ENCODE data around the gene STON2.

Gene STON2

GRCh38 chr14:81301371-81301770 lies 98.8 kb downstream of the STON2 start:
- no peak for TF ChIP-seq CTCF (IDR thresholded peaks at IDR 0.05; ENCODE audit: control insufficient read depth, insufficient read depth, low read depth, low read length, missing control alignments)
- H3K4me3 ChIP-seq (ENCODE audit: control insufficient read depth, low read depth, low read length) = no peak overlapping the region
- DNase-seq (ENCODE audit: low read depth) = no peak

GRCh38 chr14:81298911-81299310 lies 101.2 kb downstream of the STON2 start:
- no peak overlapping the region for H3K4me3 ChIP-seq (ENCODE audit: control insufficient read depth, low read depth, low read length)
- no peak for DNase-seq (ENCODE audit: low read depth)
- TF ChIP-seq CTCF (IDR thresholded peaks at IDR 0.05; ENCODE audit: control insufficient read depth, insufficient read depth, low read depth, low read length, missing control alignments) = no peak

- no peak overlapping the region for H3K4me3 ChIP-seq (ENCODE audit: control insufficient read depth, low read depth, low read length)
- TF ChIP-seq CTCF (IDR thresholded peaks at IDR 0.05; ENCODE audit: control insufficient read depth, insufficient read depth, low read depth, low read length, missing control alignments) = no peak
- no peak for DNase-seq (ENCODE audit: low read depth)
These were observed 102.0 kb downstream of the STON2 start for GRCh38 chr14:81298122-81298521.

- TF ChIP-seq CTCF (IDR thresholded peaks at IDR 0.05; ENCODE audit: control insufficient read depth, insufficient read depth, low read depth, low read length, missing control alignments) = no peak
- no peak for DNase-seq (ENCODE audit: low read depth)
- no peak overlapping the region for H3K4me3 ChIP-seq (ENCODE audit: control insufficient read depth, low read depth, low read length)
These were observed 103.9 kb downstream of the STON2 start for GRCh38 chr14:81295958-81296923.

GRCh38 chr14:81289516-81289915 lies 110.6 kb downstream of the STON2 start:
- no peak for DNase-seq (ENCODE audit: low read depth)
- no peak for TF ChIP-seq CTCF (IDR thresholded peaks at IDR 0.05; ENCODE audit: control insufficient read depth, insufficient read depth, low read depth, low read length, missing control alignments)
- H3K4me3 ChIP-seq (ENCODE audit: control insufficient read depth, low read depth, low read length) = no peak overlapping the region

- no peak for TF ChIP-seq CTCF (IDR thresholded peaks at IDR 0.05; ENCODE audit: control insufficient read depth, insufficient read depth, low read depth, low read length, missing control alignments)
- no peak for DNase-seq (ENCODE audit: low read depth)
- H3K4me3 ChIP-seq (ENCODE audit: control insufficient read depth, low read depth, low read length) = no peak overlapping the region
These were observed 113.4 kb downstream of the STON2 start for GRCh38 chr14:81286574-81287370.

Measured in AG09309 (cell line).